Measurements from ENCODE around the gene XPA. TPM values are rescaled to one million over a fixed set of nuclear protein-coding genes. Genes with fewer than 3 reads are reported as not detected.

The XPA gene
- total RNA-seq (2014; rRNA removed; shearing (Covaris generic)): 15.1 and 17.1 TPM in 2 replicates

DNA sequence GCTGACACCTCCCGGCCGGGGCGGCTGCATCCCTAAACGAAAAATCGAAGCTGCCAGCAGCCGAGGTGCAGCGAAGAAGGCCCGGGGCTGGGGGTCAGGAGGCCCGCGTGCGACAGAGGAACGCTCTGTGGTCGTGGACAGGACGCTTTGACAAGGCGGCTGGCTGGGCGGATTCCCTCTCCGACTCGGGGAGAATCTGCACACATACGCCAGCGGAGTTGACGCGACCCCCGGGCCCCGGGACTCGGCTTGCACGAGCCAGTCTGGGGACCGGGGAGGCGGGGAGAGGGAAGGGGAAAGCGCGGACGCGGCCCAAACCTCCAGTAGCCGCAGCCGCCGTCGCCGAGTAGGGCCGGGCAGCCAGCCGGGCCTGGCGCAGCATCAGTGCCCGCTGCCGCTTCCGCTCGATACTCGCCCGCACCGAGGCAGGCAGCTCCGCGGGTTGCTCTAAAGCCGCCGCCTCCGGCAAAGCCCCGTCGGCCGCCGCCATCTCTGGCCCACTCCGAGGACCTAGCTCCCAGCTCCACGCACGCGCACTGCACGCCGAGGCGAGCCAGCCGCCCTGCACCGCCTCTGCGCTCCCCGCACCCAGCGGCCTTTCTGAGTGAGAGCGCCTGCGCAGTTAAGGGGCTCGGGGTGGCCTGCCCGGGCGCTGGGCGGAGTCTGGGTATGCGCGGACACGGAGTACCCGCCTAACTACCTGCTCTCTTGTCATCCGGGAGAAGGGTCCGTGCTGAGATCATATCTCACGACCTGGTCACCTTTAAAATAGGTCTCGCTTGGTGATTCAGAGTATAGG is at the start of gene XPA:
Gene XPA (minus strand): TSS at position 538 of the 799 bp plus-strand sequence. CDS start 48 bp downstream, at position 490.

DNA sequence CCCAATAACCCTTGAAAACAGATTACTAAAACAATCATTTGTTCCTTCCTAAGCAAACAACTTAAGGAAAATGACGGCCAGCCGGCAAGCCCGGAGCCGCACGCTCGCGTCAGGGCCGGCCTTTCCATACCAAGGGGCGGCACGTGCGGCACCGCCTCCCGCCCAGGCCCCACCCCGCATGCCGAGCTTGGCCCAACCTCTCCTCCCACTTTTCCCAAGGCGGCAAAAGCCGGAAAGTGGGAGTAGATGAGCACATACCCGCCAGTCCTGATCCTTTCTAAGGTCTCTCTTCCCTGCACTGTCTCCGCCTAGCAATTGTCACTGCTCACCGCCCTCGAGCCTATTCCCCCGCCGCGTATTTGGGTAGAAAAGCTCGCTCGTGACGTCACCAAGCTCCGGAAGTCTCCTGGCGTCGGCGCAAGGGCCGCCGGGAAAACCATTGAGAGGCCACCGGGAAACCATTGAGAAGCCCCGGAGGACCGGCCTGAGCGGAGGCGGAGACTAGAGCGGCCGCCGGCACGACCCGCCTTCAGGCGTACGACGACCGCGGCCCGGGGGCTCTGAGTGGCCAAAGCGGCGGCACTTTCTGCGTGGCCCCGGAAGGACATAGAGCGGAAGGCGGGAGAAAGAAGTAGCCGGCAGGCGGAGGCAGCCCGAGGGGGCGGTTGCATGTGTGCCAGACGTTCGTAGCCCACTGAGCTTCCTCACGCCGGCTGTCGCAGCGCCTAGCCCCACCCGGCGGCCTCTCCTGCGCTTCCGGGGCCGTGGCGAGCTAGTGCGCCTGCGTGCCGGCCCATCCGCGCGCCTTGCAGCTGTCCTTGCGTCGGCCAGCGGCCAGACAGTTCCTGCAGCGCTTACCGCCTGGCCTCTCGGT is 63.9 kb downstream of the XPA start, which contains the start of the genes NCBP1 and TSTD2:
Gene NCBP1 (plus strand): TSS at position 837 of the 874 bp plus-strand sequence. CDS start 61 bp downstream, outside the sequence.
Gene TSTD2 (minus strand): TSS at position 384 of the 874 bp plus-strand sequence. CDS start 5,806 bp downstream, outside the sequence.

Other genes with a start within 250 kb of the XPA start
- gene TMOD1, start 195.7 kb downstream of the XPA start, total RNA-seq (2014; rRNA removed; shearing (Covaris generic)): 0.04 TPM in 1 of 2 replicates, not detected in the other
- gene TSTD2, start 64.0 kb downstream of the XPA start, total RNA-seq (2014; rRNA removed; shearing (Covaris generic)): 17.0 and 17.4 TPM in 2 replicates
- 48.8 and 51.0 TPM in 2 replicates for gene NCBP1, start 63.5 kb downstream of the XPA start, total RNA-seq (2014; rRNA removed; shearing (Covaris generic))
- gene FOXE1, start 155.9 kb upstream of the XPA start, total RNA-seq (2014; rRNA removed; shearing (Covaris generic)): not detected in 2 replicates
- gene TRMO, start 225.2 kb upstream of the XPA start, total RNA-seq (2014; rRNA removed; shearing (Covaris generic)): 22.0 and 33.1 TPM in 2 replicates
- gene HEMGN, start 240.8 kb upstream of the XPA start, total RNA-seq (2014; rRNA removed; shearing (Covaris generic)): not detected in 2 replicates

Measured in A375 (cell line).